CD14-positive monocyte (primary cell): ENCODE data around the gene BLOC1S6. TPM values are rescaled to one million over a fixed set of nuclear protein-coding genes. Genes with fewer than 3 reads are reported as not detected.

Source experiments
- DNase-seq, 3 donors: peaks; one replicate each; pipeline ENCODE4 v3.0.0-alpha.2; 2011 to 2022
- H2AFZ ChIP-seq: 2 replicates; pipeline ENCODE4 v1.6.0; 2012; ENCODE audit warnings: mild to moderate bottlenecking, low read depth, low read length, inconsistent platforms; ENCODE audit not compliant: insufficient read depth, poor library complexity, severe bottlenecking
- H3K27ac ChIP-seq, 2 donors: 1 replicate in 1 of 2; 2 replicates in 1 of 2; pipeline ENCODE4 v1.5.1; 2012 to 2013; ENCODE audit warnings: low read length in 2 of 2, control low read depth in 1 of 2, inconsistent platforms in 1 of 2, low read depth in 1 of 2, mild to moderate bottlenecking in 1 of 2
- H3K27me3 ChIP-seq, 2 donors: one replicate each; pipeline versions ENCODE4 v1.6.0 to v1.6.1; 2011 to 2013; ENCODE audit warnings: low read length in 2 of 2; ENCODE audit not compliant: control insufficient read depth in 2 of 2, insufficient read depth in 2 of 2
- H3K36me3 ChIP-seq, 2 donors: replicated peaks in 1 of 2; 1 replicate in 1 of 2; 2 replicates in 1 of 2; pipeline versions ENCODE4 v1.5.1 to v1.6.1; 2012 to 2013; ENCODE audit warnings: low read length in 2 of 2, control low read depth in 1 of 2, inconsistent platforms in 1 of 2, mild to moderate bottlenecking in 1 of 2; ENCODE audit not compliant: insufficient read depth in 2 of 2, control insufficient read depth in 1 of 2
- H3K4me1 ChIP-seq, 2 donors: 1 replicate in 1 of 2; 2 replicates in 1 of 2; pipeline versions ENCODE4 v1.5.1 to v1.6.1; 2012 to 2013; ENCODE audit warnings: low read length in 2 of 2, control low read depth in 1 of 2, inconsistent platforms in 1 of 2, mild to moderate bottlenecking in 1 of 2, moderate library complexity in 1 of 2; ENCODE audit not compliant: insufficient read depth in 2 of 2, control insufficient read depth in 1 of 2
- H3K4me2 ChIP-seq: replicated peaks from 2 replicates; pipeline ENCODE3; 2012; ENCODE audit warnings: low read length, moderate library complexity, mild to moderate bottlenecking; ENCODE audit not compliant: poor library complexity, severe bottlenecking; ENCODE audit errors: extremely low read depth
- H3K4me3 ChIP-seq, 3 experiments: fragments of 200-600 bp in 1 of 3; sonication (generic) in 1 of 3; replicated peaks in 1 of 3; 1 replicate in 2 of 3; 2 replicates in 1 of 3; pipeline ENCODE4 v1.5.1; 2011 to 2013; ENCODE audit warnings: low read length in 3 of 3, mild to moderate bottlenecking in 3 of 3, control low read depth in 2 of 3, low read depth in 2 of 3, inconsistent platforms in 1 of 3, moderate library complexity in 1 of 3
- H3K79me2 ChIP-seq: 2 replicates; pipeline ENCODE4 v1.6.0; 2012; ENCODE audit warnings: mild to moderate bottlenecking, control low read depth, inconsistent platforms, low read length, moderate library complexity; ENCODE audit not compliant: insufficient read depth
- H3K9ac ChIP-seq: 2 replicates; pipeline ENCODE4 v1.6.0; 2017; ENCODE audit warnings: low read length, mild to moderate bottlenecking; ENCODE audit not compliant: insufficient read depth, poor library complexity, severe bottlenecking
- H3K9me3 ChIP-seq, 2 donors: replicated peaks in 1 of 2; 1 replicate in 1 of 2; 2 replicates in 1 of 2; pipeline versions ENCODE4 v1.5.1 to v1.6.1; 2012 to 2013; ENCODE audit warnings: low read length in 2 of 2, control low read depth in 1 of 2; ENCODE audit not compliant: control insufficient read depth in 1 of 2, insufficient read depth in 1 of 2
- H4K20me1 ChIP-seq: 2 replicates; pipeline ENCODE4 v1.6.0; 2012; ENCODE audit warnings: mild to moderate bottlenecking, low read length, control low read depth, moderate library complexity; ENCODE audit not compliant: insufficient read depth
- H3K27ac Mint-ChIP-seq, 7 donors: one replicate each; pipeline ENCODE4 v1.8.0; 2020; ENCODE audit warnings: mild to moderate bottlenecking in 7 of 7, mixed read lengths in 7 of 7, moderate library complexity in 6 of 7, inconsistent platforms in 2 of 7
- H3K27me3 Mint-ChIP-seq, 3 donors: one replicate each; pipeline ENCODE4 v1.8.0; 2021 to 2022; ENCODE audit warnings: low read depth in 3 of 3, mild to moderate bottlenecking in 3 of 3, mixed read lengths in 3 of 3, moderate library complexity in 3 of 3, inconsistent platforms in 1 of 3
- H3K36me3 Mint-ChIP-seq, 2 donors: one replicate each; pipeline ENCODE4 v1.8.0; 2020; ENCODE audit warnings: mixed read lengths in 2 of 2, inconsistent platforms in 1 of 2, mild to moderate bottlenecking in 1 of 2
- H3K4me1 Mint-ChIP-seq: one replicate; pipeline ENCODE4 v1.8.0; 2020; ENCODE audit warnings: mild to moderate bottlenecking, mixed read lengths
- H3K4me3 Mint-ChIP-seq, 2 donors: one replicate each; pipeline ENCODE4 v1.8.0; 2020; ENCODE audit warnings: mild to moderate bottlenecking in 2 of 2, mixed read lengths in 2 of 2, moderate library complexity in 1 of 2
- H3K9me3 Mint-ChIP-seq, 7 donors: one replicate each; pipeline ENCODE4 v1.8.0; 2020 to 2022; ENCODE audit warnings: mixed read lengths in 7 of 7, mild to moderate bottlenecking in 6 of 7, moderate library complexity in 6 of 7, inconsistent platforms in 2 of 7
- CTCF ChIP-seq: fragments of 200-600 bp; IDR thresholded peaks from one replicate; pipeline ENCODE4 v1.8.0; 2022; ENCODE audit warnings: antibody characterized with exemption, mild to moderate bottlenecking
- WGBS: methylation state at CpG from one replicate; pipeline ENCODE4 v1.1.5; 2013; ENCODE audit warnings: missing lambda C conversion rate; ENCODE audit not compliant: insufficient coverage; 5-methylcytosine and 5-hydroxymethylcytosine counted together
- intact Hi-C, 2 donors: fragments of 100-400 bp; cut with micrococcal nuclease; formaldehyde crosslinking; loops; one replicate each; pipeline versions ENCODE4 v1.15.0 to v1.15.1; 2023
- polyA plus RNA-seq, 3 donors: library from polyadenylated mRNA; depleted of rRNA in 1 of 3; unstranded in 2 of 3; stranded (reverse) in 1 of 3; fragments of 300-500 nt in 2 of 3; fragments of >200 nt in 1 of 3; fragmentation: Illumina TruSeq in 2 of 3; gene quantifications; 1 replicate in 2 of 3; 2 replicates in 1 of 3; pipeline ENCODE4 v1.2.3, GENCODE V29; 2012 to 2021

BLOC1S6 gene
- polyA plus RNA-seq, 3 donors = 16.8 to 54.9 (median 47.9) TPM

GRCh38 chr15:45586601-45587094 is 531 bp upstream of the BLOC1S6 start:
- peaks cover 0 to 4% (median 0%) of the 10 kb centered on the region in 7 donors for H3K9me3 Mint-ChIP-seq
- peaks cover 60% of the 10 kb centered on the region for H3K79me2 ChIP-seq
- H3K4me1 ChIP-seq = peaks cover 45 to 52% of the 10 kb centered on the region in 2 donors
- H3K4me1 Mint-ChIP-seq = peaks cover 46% of the 10 kb centered on the region
- peaks cover 3% of the 10 kb centered on the region for H4K20me1 ChIP-seq
- H3K27me3 Mint-ChIP-seq = peaks cover 1 to 6% (median 2%) of the 10 kb centered on the region in 3 donors
- WGBS = 0% methylated on average over 13 of the region's 14 CpGs
- H3K36me3 Mint-ChIP-seq = peaks cover 5 to 6% of the 10 kb centered on the region in 2 donors
- TF ChIP-seq CTCF = no peak
- H3K9me3 ChIP-seq = no peaks in the 10 kb centered on the region
- H3K27ac ChIP-seq = peak overlapping the region; percentile 99 to 100
- peak overlapping the region; percentile 94 for H3K9ac ChIP-seq
- intact Hi-C loops = loop anchor here in 1 of 2 donors (10.0 kb wide), 1 partner anchor 48 kb away; the partner anchor contains the start of gene SQOR
- H3K4me3 Mint-ChIP-seq = peak overlapping the region; percentile 90 to 99
- H3K27me3 ChIP-seq = no peaks in the 10 kb centered on the region
- H3K36me3 ChIP-seq = peaks cover 0 to 2% of the 10 kb centered on the region in 2 donors
- H3K4me3 ChIP-seq = peak overlapping the region; percentile 78 to 98 (median 91)
- no peak for DNase-seq
- H2AFZ ChIP-seq = peak overlapping the region; percentile 79
- H3K4me2 ChIP-seq = peak overlapping the region; percentile 76
- peak overlapping the region; percentile 100 for H3K27ac Mint-ChIP-seq

- 0% methylated on average over 2 of the region's 4 CpGs for WGBS
- Histone ChIP-seq H3K27ac (peak overlapping the region; percentile 99 to 100), H3K36me3 (peaks cover 7 to 14% of the 10 kb centered on the region in 2 donors), H3K9me3 (no peaks in the 10 kb centered on the region), H2AFZ (peak overlapping the region; percentile 79), H3K9ac (peak overlapping the region; percentile 94), H3K4me3 (peak overlapping the region; percentile 78 to 98 (median 91)), H3K27me3 (no peaks in the 10 kb centered on the region), H3K4me1 (peaks cover 45 to 52% of the 10 kb centered on the region in 2 donors), H3K79me2 (peaks cover 72% of the 10 kb centered on the region), H4K20me1 (peaks cover 6% of the 10 kb centered on the region), H3K4me2 (peak overlapping the region; percentile 76)
- Mint-ChIP-seq H3K4me1 (peaks cover 45% of the 10 kb centered on the region), H3K36me3 (peaks cover 12 to 14% of the 10 kb centered on the region in 2 donors), H3K27me3 (peaks cover 0 to 3% (median 0%) of the 10 kb centered on the region in 3 donors), H3K9me3 (peaks cover 0 to 1% (median 0%) of the 10 kb centered on the region in 7 donors), H3K27ac (peak overlapping the region; percentile 100), H3K4me3 (peak overlapping the region; percentile 90 to 99)
- DNase-seq = no peak
- intact Hi-C loops = loop anchor here in 1 of 2 donors (10.0 kb wide), 1 partner anchor 47 kb away; the partner anchor contains the start of gene SQOR
- no peak for TF ChIP-seq CTCF
Observed at GRCh38 chr15:45587863-45588170, 638 bp downstream of the BLOC1S6 start.
